Endothelial cell of umbilical vein (primary cell): ENCODE results near the gene ETFA. TPM values are rescaled to one million over a fixed set of nuclear protein-coding genes. Genes with fewer than 3 reads are reported as not detected.

ENCODE experiments used
- BruUV-seq: library from RNA; stranded (reverse); fragments of 400-500 nt; replicated peaks from 2 replicates; lab custom pipeline; 2021; lab: Mats Ljungman, UMichigan
- CTCF ChIA-PET: fragments of 300-600, 350-600 bp; sonication (Branson Sonifier 250); formaldehyde crosslinking; loops from one replicate; lab custom pipeline; 2021; ENCODE audit warnings: antibody characterized with exemption, inconsistent platforms; lab: Charles Lee
- POLR2A ChIA-PET: fragments of 300-600, 350-600 bp; sonication (Branson Sonifier 250); formaldehyde crosslinking; loops from one replicate; lab custom pipeline; 2021; ENCODE audit warnings: antibody characterized with exemption, inconsistent platforms; lab: Charles Lee
- DNase-seq: peaks from one replicate; pipeline ENCODE4 v3.0.0-alpha.2; 2011; ENCODE audit warnings: low read depth, low spot score
- FAIRE-seq: peaks from 2 replicates; lab custom pipeline; 2011; peaks lifted over from hg19 to GRCh38; lab: Jason Lieb, UNC
- H2AFZ ChIP-seq: 2 replicates; pipeline ENCODE4 v1.6.0; 2012; ENCODE audit warnings: low read depth, low read length, control low read depth, inconsistent platforms
- H3K27ac ChIP-seq: 2 replicates; pipeline ENCODE4 v1.5.1; 2011; ENCODE audit warnings: low read depth, mild to moderate bottlenecking, control low read depth, low read length, moderate library complexity; ENCODE audit not compliant: insufficient read depth
- H3K27me3 ChIP-seq, 2 experiments: 2 replicates each; pipeline versions ENCODE4 v1.6.0 to v1.6.1; 2011; ENCODE audit warnings: low read length in 2 of 2, mixed read lengths in 1 of 2; ENCODE audit not compliant: control insufficient read depth in 2 of 2, insufficient read depth in 2 of 2
- H3K36me3 ChIP-seq, 2 experiments: 2 replicates in 1 of 2; 3 replicates in 1 of 2; pipeline ENCODE4 v1.5.1; 2011; ENCODE audit warnings: low read length in 2 of 2, mild to moderate bottlenecking in 1 of 2, moderate library complexity in 1 of 2; ENCODE audit not compliant: control insufficient read depth in 2 of 2, insufficient read depth in 2 of 2; ENCODE audit errors: extremely low read depth in 1 of 2
- H3K4me1 ChIP-seq: 3 replicates; pipeline ENCODE4 v1.5.1; 2011; ENCODE audit warnings: mild to moderate bottlenecking, low read length; ENCODE audit not compliant: control insufficient read depth, insufficient read depth; ENCODE audit errors: extremely low read depth
- H3K4me2 ChIP-seq: 2 replicates; pipeline ENCODE4 v1.6.1; 2011; ENCODE audit warnings: low read length, control low read depth, mixed read lengths; ENCODE audit not compliant: insufficient read depth
- H3K4me3 ChIP-seq, 3 experiments: fragments of 200-600 bp in 1 of 3; sonication (generic), shearing (Covaris generic) in 1 of 3; replicated peaks in 1 of 3; 2 replicates each; pipeline ENCODE4 v1.5.1; 2011 to 2016; ENCODE audit warnings: control low read depth in 3 of 3, low read length in 3 of 3, mild to moderate bottlenecking in 2 of 3, inconsistent platforms in 1 of 3, low read depth in 1 of 3, moderate library complexity in 1 of 3; ENCODE audit not compliant: insufficient read depth in 1 of 3
- H3K79me2 ChIP-seq: 2 replicates; pipeline ENCODE4 v1.6.0; 2012; ENCODE audit warnings: low read length, inconsistent platforms; ENCODE audit not compliant: control insufficient read depth, insufficient read depth
- H3K9ac ChIP-seq: replicated peaks from 2 replicates; pipeline ENCODE3; 2011; ENCODE audit warnings: low read length, control low read depth; ENCODE audit not compliant: insufficient read depth; ENCODE audit errors: extremely low read depth
- H3K9me1 ChIP-seq: replicated peaks from 3 replicates; pipeline ENCODE4 v1.6.0; 2011; ENCODE audit warnings: mild to moderate bottlenecking, low read length; ENCODE audit not compliant: control insufficient read depth, insufficient read depth; ENCODE audit errors: extremely low read depth
- H3K9me3 ChIP-seq: replicated peaks from 2 replicates; pipeline ENCODE4 v1.5.1; 2012; ENCODE audit warnings: low read length, inconsistent platforms; ENCODE audit not compliant: control insufficient read depth, insufficient read depth
- H4K20me1 ChIP-seq: replicated peaks from 2 replicates; pipeline ENCODE3; 2011; ENCODE audit warnings: mild to moderate bottlenecking, low read length; ENCODE audit not compliant: control insufficient read depth, insufficient read depth; ENCODE audit errors: extremely low read depth
- EZH2 ChIP-seq: IDR thresholded peaks from 2 replicates; pipeline ENCODE4 v1.6.1; 2012; ENCODE audit warnings: borderline replicate concordance, low read depth, mild to moderate bottlenecking, moderate library complexity, low read length, inconsistent platforms; ENCODE audit not compliant: severe bottlenecking
- FOS ChIP-seq: IDR thresholded peaks from 2 replicates; pipeline ENCODE4 v1.6.1; 2011; ENCODE audit warnings: mild to moderate bottlenecking, low read length, moderate library complexity, borderline replicate concordance; ENCODE audit not compliant: insufficient read depth
- GATA2 ChIP-seq: IDR thresholded peaks from 2 replicates; pipeline ENCODE4 v1.7.0; 2011; ENCODE audit warnings: low read depth, mild to moderate bottlenecking, moderate library complexity, mixed read lengths, low read length; ENCODE audit not compliant: insufficient read length, insufficient read depth
- MYC ChIP-seq: IDR thresholded peaks from one replicate; pipeline ENCODE4 v1.6.1; 2011; ENCODE audit warnings: mild to moderate bottlenecking, low read depth, low read length
- POLR2A ChIP-seq: IDR thresholded peaks from 2 replicates; pipeline ENCODE4 v1.6.1; 2012; ENCODE audit warnings: low read depth, mild to moderate bottlenecking, control low read depth, low read length
- POLR2AphosphoS5 ChIP-seq: IDR thresholded peaks from 2 replicates; pipeline ENCODE4 v1.6.1; 2012; ENCODE audit warnings: low read depth, mild to moderate bottlenecking, control low read depth, low read length, moderate library complexity; ENCODE audit not compliant: insufficient read depth
- dilution Hi-C: fragments of 300-500 bp; cut with MboI; formaldehyde crosslinking; loops from one replicate; pipeline ENCODE4 v1.15.0; 2019; ENCODE audit warnings: low sequenced_read_pairs; ENCODE audit not compliant: extremely low pct_ligation_motif_present
- intact Hi-C: fragments of 100-400 bp; cut with micrococcal nuclease; formaldehyde crosslinking; loops from one replicate; pipeline ENCODE4 v1.10.0; 2022
- polyA plus RNA-seq, 4 experiments: library from polyadenylated mRNA; depleted of rRNA in 3 of 4; stranded (reverse) in 3 of 4; unstranded in 1 of 4; fragments of >200 nt; gene quantifications; 2 replicates each; pipeline versions ENCODE4 v1.2.1 to v1.2.3, GENCODE V29; 2011 to 2012; ENCODE audit warnings: missing spikeins in 1 of 4
- total RNA-seq: library from RNA; stranded (reverse); gene quantifications from 2 replicates; pipeline ENCODE4 v1.2.3, GENCODE V29; 2021
- TF ChIP-seq, protein P1 (sequence below): IDR thresholded peaks from 2 replicates; pipeline ENCODE4 v1.6.1; 2011; ENCODE audit not compliant: insufficient read depth, insufficient read length
- TF ChIP-seq, protein P2 (sequence below), 2 donors: IDR thresholded peaks; 1 replicate in 1 of 2; 2 replicates in 1 of 2; pipeline ENCODE4 v1.5.1; 2011; ENCODE audit warnings: low read length in 2 of 2, mild to moderate bottlenecking in 2 of 2, moderate library complexity in 2 of 2, control low read depth in 1 of 2, inconsistent platforms in 1 of 2, low read depth in 1 of 2; ENCODE audit not compliant: insufficient read depth in 1 of 2; ENCODE audit errors: extremely low read depth in 1 of 2

The ETFA gene
- total and polyA plus RNA-seq, 2 donors (not counting 3 experiments of a cell fraction or from before 2014, with no cell fraction given), result 102 to 116 TPM

DNA sequence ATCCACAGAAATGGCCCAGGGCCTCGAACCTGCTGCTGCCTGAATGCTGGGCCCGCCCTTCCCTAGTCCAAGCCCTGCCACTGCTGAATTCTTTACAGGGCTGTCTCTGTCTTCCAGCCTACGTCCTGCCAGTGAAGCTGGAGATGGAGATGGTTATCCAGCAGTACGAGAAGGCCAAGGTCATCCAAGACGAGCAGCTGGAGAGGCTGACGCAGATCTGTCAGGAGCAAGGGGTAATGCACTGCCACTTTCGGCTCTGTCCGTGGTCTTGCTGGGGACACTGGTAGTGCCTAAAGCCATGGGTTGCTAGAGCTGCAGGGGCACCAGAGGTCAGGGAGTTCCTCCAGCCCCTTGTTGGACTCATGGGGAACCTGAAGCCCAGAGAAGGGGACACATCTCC lies 135.8 kb downstream of the ETFA start:
- H3K9me3 ChIP-seq, result no peaks in the 10 kb centered on the region
- H3K27ac ChIP-seq, result no peak overlapping the region
- dilution Hi-C loops, result no loop called here
- no peaks in the 10 kb centered on the region for H4K20me1 ChIP-seq
- no peaks in the 10 kb centered on the region for H3K4me1 ChIP-seq
- POLR2A ChIA-PET, result no interaction called here
- H3K79me2 ChIP-seq, result no peaks in the 10 kb centered on the region
- no peak for DNase-seq
- H3K36me3 ChIP-seq, result no peaks in the 10 kb centered on the region
- H3K4me3 ChIP-seq, result no peak overlapping the region
- peaks cover 0 to 4% of the 10 kb centered on the region in 2 experiments for H3K27me3 ChIP-seq
- FAIRE-seq, result no peak
- H2AFZ ChIP-seq, result no peak overlapping the region
- intact Hi-C loops, result no loop called here
- CTCF ChIA-PET, result interaction anchor here (2.0 kb wide), 1 partner anchor 16 kb away, joined by 4 read pairs; no protein-coding TSS in a partner anchor
- no peak overlapping the region for H3K9ac ChIP-seq
- no peak overlapping the region for H3K4me2 ChIP-seq
- no TSS peak for BruUV-seq
- TF ChIP-seq MYC (no peak), FOS (no peak), POLR2A (no peak), POLR2AphosphoS5 (no peak), GATA2 (no peak), EZH2 (no peak)
- TF ChIP-seq, protein P1, sequence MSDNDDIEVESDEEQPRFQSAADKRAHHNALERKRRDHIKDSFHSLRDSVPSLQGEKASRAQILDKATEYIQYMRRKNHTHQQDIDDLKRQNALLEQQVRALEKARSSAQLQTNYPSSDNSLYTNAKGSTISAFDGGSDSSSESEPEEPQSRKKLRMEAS, result no peak
- TF ChIP-seq, protein P2, sequence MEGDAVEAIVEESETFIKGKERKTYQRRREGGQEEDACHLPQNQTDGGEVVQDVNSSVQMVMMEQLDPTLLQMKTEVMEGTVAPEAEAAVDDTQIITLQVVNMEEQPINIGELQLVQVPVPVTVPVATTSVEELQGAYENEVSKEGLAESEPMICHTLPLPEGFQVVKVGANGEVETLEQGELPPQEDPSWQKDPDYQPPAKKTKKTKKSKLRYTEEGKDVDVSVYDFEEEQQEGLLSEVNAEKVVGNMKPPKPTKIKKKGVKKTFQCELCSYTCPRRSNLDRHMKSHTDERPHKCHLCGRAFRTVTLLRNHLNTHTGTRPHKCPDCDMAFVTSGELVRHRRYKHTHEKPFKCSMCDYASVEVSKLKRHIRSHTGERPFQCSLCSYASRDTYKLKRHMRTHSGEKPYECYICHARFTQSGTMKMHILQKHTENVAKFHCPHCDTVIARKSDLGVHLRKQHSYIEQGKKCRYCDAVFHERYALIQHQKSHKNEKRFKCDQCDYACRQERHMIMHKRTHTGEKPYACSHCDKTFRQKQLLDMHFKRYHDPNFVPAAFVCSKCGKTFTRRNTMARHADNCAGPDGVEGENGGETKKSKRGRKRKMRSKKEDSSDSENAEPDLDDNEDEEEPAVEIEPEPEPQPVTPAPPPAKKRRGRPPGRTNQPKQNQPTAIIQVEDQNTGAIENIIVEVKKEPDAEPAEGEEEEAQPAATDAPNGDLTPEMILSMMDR (IDR thresholded peaks at IDR 0.05; ENCODE audit: extremely low read depth in 1 of 2, insufficient read depth in 1 of 2, low read depth in 1 of 2, low read length in 2 of 2), result no peak
- no peaks in the 10 kb centered on the region for H3K9me1 ChIP-seq
